OCI-LY7 (cell line): Measurements from ENCODE around the gene ZNF410.

ENCODE experiments used
- CTCF ChIP-seq: fragments of 200-600 bp; sonication (generic); conservative IDR thresholded peaks from 2 replicates; pipeline ENCODE4 v1.5.1; 2014; ENCODE audit warnings: mild to moderate bottlenecking, antibody characterized with exemption, low read length, moderate library complexity, mixed read lengths
- EZH2phosphoT487 ChIP-seq: fragments of 200-600 bp; sonication (generic); IDR thresholded peaks from 2 replicates; pipeline ENCODE4 v1.6.1; 2018; ENCODE audit warnings: low read depth, borderline replicate concordance, mild to moderate bottlenecking, mixed run types, antibody characterized with exemption, low read length, moderate library complexity, mixed read lengths

- TF ChIP-seq CTCF (no peak), EZH2phosphoT487 (no peak)
These were observed 78.6 kb downstream of the ZNF410 start for GRCh38 chr14:73965216-73965615.
